ENCODE results near the gene TRIAP1.

Gene TRIAP1

DNA sequence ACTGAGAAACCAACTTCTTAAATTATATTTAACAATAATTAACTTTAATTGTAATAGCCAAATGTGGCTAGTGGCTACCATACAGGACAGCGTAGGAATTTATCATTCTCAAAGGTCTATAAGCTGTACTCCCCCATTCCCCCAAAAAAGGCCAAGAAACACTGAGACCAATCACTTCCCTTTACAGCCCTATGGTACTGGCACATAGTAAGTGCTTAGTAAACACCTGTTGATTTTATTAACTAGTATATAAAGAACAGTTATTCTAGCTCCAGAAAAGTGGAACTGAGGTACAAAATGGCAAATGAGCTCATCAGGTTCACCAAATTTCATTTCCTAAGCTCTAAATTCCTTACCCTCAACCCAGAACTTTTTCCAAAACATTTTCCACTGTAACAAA, 29.5 kb upstream of the TRIAP1 start:
- TF ChIP-seq ZNF274 (IDR thresholded peaks at IDR 0.05; ENCODE audit: low read depth, low read length) = no peak

GRCh38 chr12:120474616-120474960, 28.4 kb upstream of the TRIAP1 start:
- no peak overlapping the region for H3K4me3 ChIP-seq (ENCODE audit: low read length)
- no peak for TF ChIP-seq ZNF274 (IDR thresholded peaks at IDR 0.05; ENCODE audit: low read depth, low read length)

More for the DNA sequence above, 29.5 kb upstream of the TRIAP1 start:
- no peak overlapping the region for H3K4me3 ChIP-seq (ENCODE audit: low read length)

DNA sequence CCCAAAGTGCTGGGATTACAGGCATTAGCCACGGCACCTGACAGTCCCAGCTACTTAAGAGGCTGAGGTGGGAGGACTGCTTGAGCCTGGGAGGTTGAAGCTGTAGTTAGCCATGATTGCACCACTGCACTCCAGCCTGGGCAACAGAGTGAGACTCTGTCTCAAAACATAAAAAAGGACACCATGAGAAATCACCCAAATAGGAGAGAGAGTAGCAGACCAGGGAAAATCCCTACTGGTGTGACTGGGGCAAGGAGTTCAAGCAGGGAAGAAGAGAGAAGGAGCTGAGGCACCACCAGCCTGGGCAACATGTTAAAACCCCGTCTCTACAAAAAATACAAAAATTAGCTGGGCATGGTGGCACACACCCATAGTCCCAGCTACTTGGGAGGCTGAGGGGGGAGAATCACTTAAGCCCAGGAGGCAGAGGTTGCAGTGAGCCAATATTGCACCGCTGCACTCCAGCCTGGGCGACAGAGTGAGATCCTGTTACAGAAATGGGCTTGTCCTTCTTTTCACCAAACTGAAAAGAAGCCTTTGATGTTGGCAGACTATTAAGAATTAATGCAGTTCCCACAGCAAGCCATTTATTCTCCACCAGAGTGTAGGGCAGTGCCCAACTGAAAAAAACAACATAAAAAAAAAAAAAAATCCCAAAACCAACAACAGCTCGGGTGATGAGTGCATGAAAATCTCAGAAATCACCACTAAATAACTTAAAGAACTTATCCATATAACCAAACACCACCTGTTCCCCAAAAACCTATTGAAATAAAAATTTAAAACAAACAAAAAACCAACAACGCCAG, 27.8 kb upstream of the TRIAP1 start:
- H3K4me3 ChIP-seq (ENCODE audit: low read length) = no peak overlapping the region
- TF ChIP-seq ZNF274 (IDR thresholded peaks at IDR 0.05; ENCODE audit: low read depth, low read length) = no peak

DNA sequence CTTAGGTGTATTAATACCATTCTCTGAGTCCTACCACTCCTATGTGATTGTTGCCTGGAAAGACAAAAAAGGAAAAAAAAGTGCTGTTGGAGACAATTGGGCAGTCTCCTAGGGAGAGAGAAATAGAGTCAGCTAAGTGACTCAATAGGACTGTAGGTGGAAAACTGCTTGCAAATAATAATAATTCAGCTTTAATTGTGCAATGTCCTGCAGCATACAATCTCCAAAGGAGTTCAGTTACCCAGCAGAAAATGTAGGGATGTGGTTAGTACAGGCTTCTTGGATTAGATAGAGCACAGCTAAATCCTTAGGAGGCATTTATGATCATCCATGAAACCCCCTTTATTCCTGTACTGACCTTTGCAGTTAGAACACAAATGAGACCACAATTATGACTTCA, 26.3 kb upstream of the TRIAP1 start:
- no peak overlapping the region for H3K4me3 ChIP-seq (ENCODE audit: low read length)
- TF ChIP-seq ZNF274 (IDR thresholded peaks at IDR 0.05; ENCODE audit: low read depth, low read length) = no peak

- peak overlapping the region; percentile 77 for H3K4me3 ChIP-seq (ENCODE audit: low read length)
- no peak for TF ChIP-seq ZNF274 (IDR thresholded peaks at IDR 0.05; ENCODE audit: low read depth, low read length)
Measured at GRCh38 chr12:120470150-120470784, 24.1 kb upstream of the TRIAP1 start.

- H3K4me3 ChIP-seq (ENCODE audit: low read length) = peak within 1 kb of the TSS; percentile 77
- TF ChIP-seq ZNF274 (IDR thresholded peaks at IDR 0.05; ENCODE audit: low read depth, low read length) = no peak
Measured at GRCh38 chr12:120469450-120470149, 23.4 kb upstream of the TRIAP1 start, which contains the start of gene SRSF9. SRSF9 (minus strand) TSS chr12:120469748; CDS start chr12:120469609, 139 bp downstream.

DNA sequence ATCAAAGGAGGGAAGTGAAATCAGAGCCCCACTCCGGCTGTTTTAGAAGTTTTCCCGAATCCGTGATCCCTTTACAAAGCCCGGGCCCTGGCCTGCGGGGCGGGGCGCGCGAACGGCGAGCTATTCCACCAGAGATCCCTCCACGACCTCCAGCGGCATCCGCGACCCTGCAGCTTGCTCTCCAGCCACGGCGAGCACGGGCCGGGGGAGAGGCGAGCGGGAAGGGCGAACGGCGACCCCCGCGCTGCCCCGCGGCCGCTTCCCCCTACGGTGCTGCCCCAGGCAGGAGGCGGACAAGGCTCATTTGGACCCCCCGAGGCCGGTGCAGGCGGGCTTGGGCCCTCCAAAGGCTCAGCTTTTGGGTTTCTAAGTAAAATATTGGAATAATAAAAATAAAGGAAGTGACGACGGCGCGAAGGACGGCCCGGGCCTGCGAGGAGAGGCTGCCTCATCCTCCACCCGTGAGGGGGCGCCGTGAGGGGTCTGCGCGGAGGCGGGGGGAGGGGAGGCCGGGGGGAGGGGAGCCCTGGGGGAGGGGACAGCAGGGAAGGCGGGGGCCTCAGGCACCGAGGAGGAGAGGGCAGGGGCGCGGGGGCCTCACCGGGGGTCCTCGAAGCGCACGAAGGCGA, 22.8 kb upstream of the TRIAP1 start:
- TF ChIP-seq ZNF274 (IDR thresholded peaks at IDR 0.05; ENCODE audit: low read depth, low read length) = no peak
- peak overlapping the region; percentile 77 for H3K4me3 ChIP-seq (ENCODE audit: low read length)

DNA sequence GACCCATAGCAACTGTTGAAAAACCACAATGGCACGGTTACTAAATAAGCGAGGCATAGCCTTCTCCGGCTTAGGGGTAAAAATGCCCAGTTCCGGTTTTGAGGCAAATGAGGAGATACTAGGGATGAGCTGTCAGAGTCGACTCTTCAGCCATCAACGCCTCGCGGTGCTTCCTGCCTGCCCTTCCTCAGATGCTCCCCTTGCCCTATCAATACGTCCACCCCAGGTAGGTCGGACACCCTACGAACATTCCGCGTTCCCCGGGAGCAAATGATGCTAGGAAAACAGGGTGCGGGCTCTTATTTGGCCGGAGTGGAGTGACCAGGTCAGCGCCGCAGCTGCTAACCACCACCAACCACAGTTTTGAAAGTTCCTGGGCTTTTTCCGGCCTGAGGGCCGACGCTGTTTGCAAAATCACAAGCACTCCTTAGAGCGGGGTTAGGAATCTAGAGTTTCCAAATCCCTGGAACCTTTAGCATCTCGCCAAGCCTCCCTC, 22.2 kb upstream of the TRIAP1 start:
- peak overlapping the region; percentile 77 for H3K4me3 ChIP-seq (ENCODE audit: low read length)
- TF ChIP-seq ZNF274 (IDR thresholded peaks at IDR 0.05; ENCODE audit: low read depth, low read length) = no peak

DNA sequence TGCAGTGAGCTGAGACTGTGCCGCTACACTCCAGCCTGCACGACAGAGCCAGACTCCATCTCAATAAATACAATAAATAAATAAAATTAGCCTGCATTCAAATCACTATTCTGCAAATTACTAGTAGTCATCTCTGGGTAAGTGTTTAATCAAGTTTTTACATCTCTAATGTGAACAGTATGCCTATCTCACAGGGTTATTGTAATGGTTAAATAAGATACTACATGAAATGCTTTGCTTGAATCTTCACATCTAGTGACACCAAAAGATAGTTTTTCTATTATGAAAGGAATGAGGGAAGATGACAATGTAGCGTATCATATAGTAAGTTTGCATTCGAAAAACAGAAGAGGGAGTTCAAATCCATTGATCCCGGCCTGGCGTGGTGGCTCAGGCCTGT, 21.3 kb upstream of the TRIAP1 start:
- no peak for TF ChIP-seq ZNF274 (IDR thresholded peaks at IDR 0.05; ENCODE audit: low read depth, low read length)
- no peak overlapping the region; the same call in 1 of the 2 replicates for H3K4me3 ChIP-seq (ENCODE audit: low read length)

DNA sequence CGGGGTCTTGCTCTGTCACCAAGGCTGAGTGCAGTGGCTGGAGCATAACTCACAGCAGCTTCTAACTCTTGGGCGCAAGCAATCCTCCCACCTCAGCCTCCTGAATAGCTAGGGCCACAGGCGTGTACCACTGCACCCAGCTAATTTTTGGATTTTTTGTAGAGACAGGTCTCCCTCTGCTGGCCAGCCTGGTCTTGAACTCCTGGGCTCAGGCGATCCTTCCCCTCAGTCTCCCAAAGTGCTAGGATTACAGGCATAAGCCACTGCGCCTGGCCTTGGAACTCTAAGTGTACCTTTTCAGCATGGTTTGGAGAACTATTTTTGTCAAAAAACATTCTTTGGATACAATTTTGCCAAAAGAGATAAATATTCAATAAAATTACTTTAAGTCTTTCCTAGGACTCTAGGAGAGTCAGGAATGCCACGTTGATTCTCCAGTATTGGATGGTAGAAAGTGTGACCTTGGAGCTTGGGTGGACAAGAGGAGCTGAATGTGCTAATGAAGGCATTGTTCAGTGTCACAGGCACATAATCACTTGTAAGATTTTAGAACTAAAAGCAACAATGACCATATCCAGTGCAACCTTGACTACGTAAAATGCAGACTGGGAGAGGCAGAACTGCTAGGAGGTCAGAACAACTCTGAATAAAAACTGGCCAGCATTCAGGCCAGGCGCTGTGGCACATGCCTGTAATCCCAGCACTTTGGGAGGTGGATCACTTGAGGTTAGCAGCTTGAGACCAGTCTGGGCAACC, 20.6 kb upstream of the TRIAP1 start:
- TF ChIP-seq ZNF274 (IDR thresholded peaks at IDR 0.05; ENCODE audit: low read depth, low read length) = no peak
- H3K4me3 ChIP-seq (ENCODE audit: low read length) = no peak overlapping the region

- no peak overlapping the region for H3K4me3 ChIP-seq (ENCODE audit: low read length)
- TF ChIP-seq ZNF274 (IDR thresholded peaks at IDR 0.05; ENCODE audit: low read depth, low read length) = no peak
Measured at GRCh38 chr12:120465756-120466155, 19.6 kb upstream of the TRIAP1 start.

- no peak for TF ChIP-seq ZNF274 (IDR thresholded peaks at IDR 0.05; ENCODE audit: low read depth, low read length)
- no peak overlapping the region for H3K4me3 ChIP-seq (ENCODE audit: low read length)
Measured at GRCh38 chr12:120463712-120464111, 17.5 kb upstream of the TRIAP1 start.

GRCh38 chr12:120462099-120462640, 16.0 kb upstream of the TRIAP1 start:
- no peak overlapping the region for H3K4me3 ChIP-seq (ENCODE audit: low read length)
- no peak for TF ChIP-seq ZNF274 (IDR thresholded peaks at IDR 0.05; ENCODE audit: low read depth, low read length)
